NB4 (cell line): ENCODE results near the gene STAC3.

Source experiments
- MAX ChIP-seq: IDR thresholded peaks from 2 replicates; pipeline ENCODE4 v1.6.1; 2011; ENCODE audit warnings: low read depth, low read length
- POLR2A ChIP-seq: IDR thresholded peaks from 2 replicates; pipeline ENCODE4 v1.6.1; 2011; ENCODE audit warnings: mild to moderate bottlenecking; ENCODE audit not compliant: insufficient read length; ENCODE audit errors: extremely low read depth
- TF ChIP-seq, protein P1 (sequence below): IDR thresholded peaks from one replicate; pipeline ENCODE4 v1.5.1; 2012; ENCODE audit warnings: low read depth, low read length

GRCh38 chr12:57223191-57224165 is 27.5 kb downstream of the STAC3 start:
- TF ChIP-seq POLR2A, result no peak
- TF ChIP-seq, protein P1, sequence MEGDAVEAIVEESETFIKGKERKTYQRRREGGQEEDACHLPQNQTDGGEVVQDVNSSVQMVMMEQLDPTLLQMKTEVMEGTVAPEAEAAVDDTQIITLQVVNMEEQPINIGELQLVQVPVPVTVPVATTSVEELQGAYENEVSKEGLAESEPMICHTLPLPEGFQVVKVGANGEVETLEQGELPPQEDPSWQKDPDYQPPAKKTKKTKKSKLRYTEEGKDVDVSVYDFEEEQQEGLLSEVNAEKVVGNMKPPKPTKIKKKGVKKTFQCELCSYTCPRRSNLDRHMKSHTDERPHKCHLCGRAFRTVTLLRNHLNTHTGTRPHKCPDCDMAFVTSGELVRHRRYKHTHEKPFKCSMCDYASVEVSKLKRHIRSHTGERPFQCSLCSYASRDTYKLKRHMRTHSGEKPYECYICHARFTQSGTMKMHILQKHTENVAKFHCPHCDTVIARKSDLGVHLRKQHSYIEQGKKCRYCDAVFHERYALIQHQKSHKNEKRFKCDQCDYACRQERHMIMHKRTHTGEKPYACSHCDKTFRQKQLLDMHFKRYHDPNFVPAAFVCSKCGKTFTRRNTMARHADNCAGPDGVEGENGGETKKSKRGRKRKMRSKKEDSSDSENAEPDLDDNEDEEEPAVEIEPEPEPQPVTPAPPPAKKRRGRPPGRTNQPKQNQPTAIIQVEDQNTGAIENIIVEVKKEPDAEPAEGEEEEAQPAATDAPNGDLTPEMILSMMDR, result no peak
- no peak for TF ChIP-seq MAX
